Raji (cell line): ENCODE measurements around the gene CRLF1.

Experiments used
- POLR2A ChIP-seq: IDR thresholded peaks from 2 replicates; pipeline ENCODE4 v1.6.1; 2011; ENCODE audit warnings: low read depth, low read length, control low read depth; ENCODE audit not compliant: insufficient read depth

The CRLF1 gene

DNA sequence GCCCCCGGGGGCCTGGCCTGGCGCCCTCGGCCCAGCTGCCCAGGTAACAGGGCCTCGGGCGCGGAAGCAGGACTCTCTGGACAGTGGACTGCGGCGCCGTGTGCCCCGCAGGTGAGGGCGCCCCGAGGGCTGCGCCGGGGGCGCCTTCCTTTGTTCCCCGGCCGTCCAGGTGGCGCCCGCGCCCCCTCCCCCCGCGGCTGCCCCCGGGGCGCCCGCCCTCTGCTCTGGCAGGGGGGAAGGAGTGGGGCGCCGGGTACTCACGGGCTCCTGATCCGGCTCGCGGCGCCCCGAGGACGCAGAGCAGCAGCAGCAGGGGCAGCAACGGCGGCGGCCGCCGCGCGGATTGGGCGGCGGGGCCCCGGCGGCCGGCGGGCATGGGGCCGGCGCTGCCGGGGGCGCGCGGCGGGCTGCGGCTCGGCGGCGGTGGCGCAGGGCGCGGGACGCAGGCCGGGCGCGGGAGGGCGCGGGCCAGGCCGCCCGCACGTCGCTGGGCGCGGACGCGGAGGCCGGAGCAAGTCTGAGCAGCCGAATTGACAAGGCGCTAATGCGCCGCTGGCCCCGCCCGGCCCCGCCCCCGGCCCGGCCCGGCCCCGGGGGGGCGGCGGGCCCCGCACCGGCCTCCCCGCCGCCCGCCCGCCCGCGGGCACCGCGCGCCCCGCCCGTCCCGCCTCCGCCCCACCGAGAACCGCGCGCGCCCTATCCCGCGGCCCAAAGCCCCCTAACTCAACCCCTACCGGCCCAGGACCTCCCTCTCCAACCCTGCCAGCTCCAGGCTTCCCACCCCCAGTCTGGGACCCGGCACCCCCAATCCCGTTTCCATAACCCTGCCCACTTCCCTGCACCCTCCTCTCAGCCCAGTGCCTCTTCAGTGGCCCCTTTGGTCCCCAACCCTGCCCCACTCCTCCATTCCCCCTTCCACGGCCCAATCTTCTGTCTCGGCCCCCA, at the start of gene CRLF1:
CRLF1 (minus strand) TSS at position 519 of the 945 bp plus-strand sequence; CDS start at position 376, 143 bp downstream.
- TF ChIP-seq POLR2A: no peak

DNA sequence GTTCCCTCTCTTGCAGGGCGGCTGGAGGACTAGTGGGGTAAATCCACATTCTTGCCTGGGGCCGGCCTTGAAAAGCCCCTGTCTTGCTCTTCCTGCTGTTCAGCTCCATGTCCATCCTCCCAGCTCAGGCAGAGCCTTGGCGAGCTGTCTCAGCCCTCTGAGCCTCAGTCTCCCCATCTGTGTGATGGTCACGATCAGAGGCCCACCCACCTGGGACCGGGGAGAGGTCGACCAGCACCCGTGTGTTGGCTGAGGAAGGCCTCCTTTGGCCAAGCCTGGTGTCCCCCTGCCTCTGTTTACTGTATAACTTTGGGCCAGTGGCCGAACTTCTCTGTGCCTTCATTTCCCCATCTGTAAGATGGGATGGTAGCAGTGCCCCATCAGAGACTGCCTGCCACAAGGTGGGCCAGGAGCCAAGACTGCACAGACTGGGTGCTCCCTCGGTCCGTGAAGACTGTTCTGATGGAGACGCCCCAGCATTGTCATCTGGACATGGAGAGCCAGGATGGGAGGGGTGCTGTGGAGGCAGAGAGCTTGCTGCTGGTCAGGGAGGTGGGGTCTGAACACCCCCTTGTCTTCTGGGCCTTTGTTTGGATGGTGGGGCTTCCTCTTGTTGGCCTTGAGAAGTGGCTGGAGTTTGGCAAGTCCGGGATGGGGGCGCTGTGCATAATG, 48.7 kb upstream of the CRLF1 start:
- TF ChIP-seq POLR2A: no peak

DNA sequence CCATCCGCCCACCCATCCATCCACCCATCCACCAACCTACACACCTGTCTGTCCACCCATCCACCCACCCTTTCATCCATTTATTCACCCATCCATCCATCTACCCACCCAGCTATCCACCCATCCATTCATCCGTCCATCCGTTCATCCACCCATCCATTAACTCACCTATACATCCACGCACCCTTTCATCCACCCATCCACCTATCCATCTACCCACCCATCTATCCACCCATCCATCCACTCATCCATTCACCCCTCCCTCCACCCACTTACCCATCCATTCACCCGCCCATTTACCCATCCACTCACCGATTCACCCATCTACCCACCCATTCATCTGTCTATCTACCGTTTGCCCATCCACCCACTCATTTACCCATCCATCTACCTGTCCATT, 47.9 kb upstream of the CRLF1 start:
- no peak for TF ChIP-seq POLR2A

DNA sequence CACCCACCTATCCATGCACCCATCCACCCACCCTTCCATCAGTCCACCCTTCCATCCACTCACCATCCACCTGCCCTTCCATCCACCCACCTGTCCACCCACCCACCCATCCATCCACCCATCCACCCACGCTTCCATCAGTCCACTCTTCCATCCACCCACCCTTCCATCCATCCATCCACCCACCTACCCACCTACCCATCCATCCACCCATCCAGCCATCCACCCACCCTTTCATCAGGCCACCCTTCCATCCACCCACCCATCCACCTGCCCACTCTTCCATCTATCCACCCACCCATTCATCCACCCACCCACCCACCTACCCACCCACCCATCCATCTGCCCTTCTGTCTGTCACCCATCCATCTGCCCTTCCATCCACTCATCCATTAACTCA, 47.3 kb upstream of the CRLF1 start:
- TF ChIP-seq POLR2A: no peak

GRCh38 chr19:18651733-18652132, 45.1 kb upstream of the CRLF1 start:
- no peak for TF ChIP-seq POLR2A

GRCh38 chr19:18651300-18651699, 44.7 kb upstream of the CRLF1 start:
- no peak for TF ChIP-seq POLR2A

DNA sequence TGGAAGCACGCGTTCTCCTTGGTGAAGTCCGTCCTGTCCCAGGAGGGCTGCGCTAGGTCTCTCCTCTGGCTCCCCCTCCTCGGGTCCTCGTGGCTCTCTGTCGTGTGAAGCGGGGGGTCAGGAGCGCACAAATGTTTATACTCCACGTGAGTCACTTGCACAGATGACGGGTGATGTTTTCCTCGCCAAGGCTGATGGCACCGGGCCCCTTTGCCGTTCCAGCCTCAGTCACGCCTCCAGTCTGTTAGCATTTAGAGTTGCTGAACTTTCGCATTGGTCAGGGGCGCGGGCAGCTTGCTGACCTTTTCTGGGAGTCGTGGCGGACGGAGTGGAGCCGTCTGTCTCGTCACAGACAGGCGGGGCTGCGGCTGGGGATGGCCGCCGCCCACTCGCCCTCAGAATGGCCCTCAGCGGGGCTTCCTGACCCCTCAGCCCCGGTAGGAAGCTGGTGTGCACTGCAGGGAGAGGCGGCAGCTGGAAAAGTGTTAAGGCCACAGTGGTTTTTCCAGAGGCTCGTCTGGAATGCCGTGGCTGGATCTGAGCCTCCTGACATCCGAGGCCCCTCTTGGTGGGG, 44.0 kb upstream of the CRLF1 start:
- TF ChIP-seq POLR2A: no peak

GRCh38 chr19:18650021-18650390, 43.4 kb upstream of the CRLF1 start:
- no peak for TF ChIP-seq POLR2A

DNA sequence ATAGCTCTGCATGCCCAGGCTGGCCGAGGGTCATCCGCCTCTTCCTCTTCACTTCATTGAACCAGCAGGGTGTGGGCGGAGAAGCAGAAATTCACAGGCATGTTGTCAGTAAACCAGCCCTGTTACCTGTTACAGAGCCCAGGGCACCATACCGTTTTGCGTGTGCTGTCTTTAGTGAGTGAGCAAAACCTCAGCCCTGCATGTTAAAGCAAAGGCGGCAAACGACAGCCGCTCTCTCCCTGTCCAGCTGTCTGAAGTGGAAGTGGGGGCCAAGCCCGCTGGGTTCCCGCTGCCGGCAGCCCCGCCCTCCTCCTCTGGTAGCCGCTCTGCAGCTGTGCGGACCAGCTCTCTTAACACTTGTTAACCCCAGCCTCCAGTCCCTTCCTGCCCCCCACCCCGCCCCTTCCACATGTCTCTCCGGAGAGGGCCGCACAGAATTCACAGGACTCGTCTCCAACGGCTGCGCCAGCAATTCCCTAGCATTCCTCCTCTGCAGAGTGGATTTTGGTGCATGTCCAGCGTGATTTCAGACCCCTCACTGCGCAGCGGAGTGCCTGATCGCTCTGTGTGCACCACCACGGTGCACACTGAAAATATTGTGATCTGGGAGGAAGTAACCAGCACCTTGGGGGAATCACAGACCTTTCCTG, 42.9 kb upstream of the CRLF1 start:
- TF ChIP-seq POLR2A: no peak

GRCh38 chr19:18648973-18649315, 42.3 kb upstream of the CRLF1 start:
- no peak for TF ChIP-seq POLR2A

DNA sequence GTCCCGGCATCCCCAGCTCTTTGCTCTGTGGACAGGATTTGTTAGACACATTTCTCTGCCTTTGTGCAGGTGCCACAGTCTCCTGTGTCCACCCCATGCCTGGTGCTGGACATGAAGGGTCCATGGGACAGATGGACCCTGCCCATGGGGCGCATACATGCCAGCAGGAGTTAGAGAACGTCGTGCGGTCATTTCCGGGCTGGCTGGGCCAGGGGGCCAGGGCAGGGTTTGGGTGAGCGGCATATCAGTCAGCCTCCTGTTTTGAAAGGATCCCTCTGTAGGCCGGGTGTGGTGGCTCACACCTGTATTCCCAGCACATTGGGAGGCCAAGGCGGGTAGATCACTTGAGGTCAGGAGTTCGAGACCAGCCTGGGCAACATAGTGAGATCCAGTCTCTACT, 41.2 kb upstream of the CRLF1 start:
- no peak for TF ChIP-seq POLR2A

DNA sequence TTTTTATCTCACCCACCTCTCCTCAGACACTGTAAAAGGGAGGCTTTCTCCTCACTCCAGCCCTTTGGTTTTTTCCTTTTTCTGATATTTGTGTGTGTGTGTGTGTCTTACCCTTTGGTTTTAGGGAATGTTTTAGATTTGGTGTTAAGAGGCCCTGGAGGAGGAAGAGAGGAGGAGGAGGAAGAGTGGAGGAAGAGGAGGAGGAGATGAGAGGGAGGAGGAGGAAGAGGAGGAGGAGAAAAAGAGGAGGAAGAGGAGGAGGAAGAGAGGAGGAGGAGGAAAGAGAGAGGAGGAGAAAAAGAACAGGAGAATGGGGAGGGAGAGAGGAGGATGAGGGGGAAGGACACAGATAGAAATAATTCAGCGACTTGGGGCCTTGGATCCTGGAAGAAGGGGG, 40.8 kb upstream of the CRLF1 start:
- TF ChIP-seq POLR2A: no peak

- no peak for TF ChIP-seq POLR2A
These were observed 40.2 kb upstream of the CRLF1 start for GRCh38 chr19:18646535-18647370.

- no peak for TF ChIP-seq POLR2A
These were observed 38.5 kb upstream of the CRLF1 start for GRCh38 chr19:18645035-18645511.
